ENCODE measurements around the gene GPR180. TPM values are rescaled to one million over a fixed set of nuclear protein-coding genes. Genes with fewer than 3 reads are reported as not detected.

Gene GPR180
- total RNA-seq, 1 donor from 2014 or later = 11.7 TPM

DNA sequence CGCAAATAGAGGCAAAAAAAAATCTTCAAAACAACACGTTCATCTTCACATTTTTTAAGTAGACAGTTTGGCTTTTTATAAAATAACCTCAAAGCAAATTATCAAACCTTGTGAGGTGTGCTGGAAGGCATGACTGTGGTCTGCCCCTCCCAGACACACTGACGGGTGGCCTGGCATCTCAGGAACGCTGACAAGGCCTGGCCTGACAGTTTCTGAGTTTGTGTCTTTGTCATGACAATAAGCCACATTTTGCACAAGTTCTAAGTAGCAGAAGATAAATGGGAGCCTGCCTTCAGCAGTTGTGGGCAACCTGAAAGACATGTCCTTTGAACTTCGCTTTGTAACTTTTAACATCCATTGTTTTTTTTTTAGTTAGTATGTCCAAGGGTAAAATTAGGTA lies 72.2 kb downstream of the GPR180 start:
- Mint-ChIP-seq H3K4me1 (ENCODE audit: low read depth) (no peaks in the 10 kb centered on the region), H3K36me3 (ENCODE audit: low read depth) (no peaks in the 10 kb centered on the region), H3K9me3 (ENCODE audit: low read depth) (no peaks in the 10 kb centered on the region), H3K4me3 (ENCODE audit: unreplicated experiment) (no peak overlapping the region), H3K27me3 (ENCODE audit: low read depth) (peaks cover 23% of the 10 kb centered on the region), H3K27ac (ENCODE audit: unreplicated experiment) (no peak overlapping the region)
- DNase-seq (ENCODE audit: low spot score) = no peak
- TF ChIP-seq, protein P1, sequence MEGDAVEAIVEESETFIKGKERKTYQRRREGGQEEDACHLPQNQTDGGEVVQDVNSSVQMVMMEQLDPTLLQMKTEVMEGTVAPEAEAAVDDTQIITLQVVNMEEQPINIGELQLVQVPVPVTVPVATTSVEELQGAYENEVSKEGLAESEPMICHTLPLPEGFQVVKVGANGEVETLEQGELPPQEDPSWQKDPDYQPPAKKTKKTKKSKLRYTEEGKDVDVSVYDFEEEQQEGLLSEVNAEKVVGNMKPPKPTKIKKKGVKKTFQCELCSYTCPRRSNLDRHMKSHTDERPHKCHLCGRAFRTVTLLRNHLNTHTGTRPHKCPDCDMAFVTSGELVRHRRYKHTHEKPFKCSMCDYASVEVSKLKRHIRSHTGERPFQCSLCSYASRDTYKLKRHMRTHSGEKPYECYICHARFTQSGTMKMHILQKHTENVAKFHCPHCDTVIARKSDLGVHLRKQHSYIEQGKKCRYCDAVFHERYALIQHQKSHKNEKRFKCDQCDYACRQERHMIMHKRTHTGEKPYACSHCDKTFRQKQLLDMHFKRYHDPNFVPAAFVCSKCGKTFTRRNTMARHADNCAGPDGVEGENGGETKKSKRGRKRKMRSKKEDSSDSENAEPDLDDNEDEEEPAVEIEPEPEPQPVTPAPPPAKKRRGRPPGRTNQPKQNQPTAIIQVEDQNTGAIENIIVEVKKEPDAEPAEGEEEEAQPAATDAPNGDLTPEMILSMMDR (IDR thresholded peaks at IDR 0.05) = no peak

DNA sequence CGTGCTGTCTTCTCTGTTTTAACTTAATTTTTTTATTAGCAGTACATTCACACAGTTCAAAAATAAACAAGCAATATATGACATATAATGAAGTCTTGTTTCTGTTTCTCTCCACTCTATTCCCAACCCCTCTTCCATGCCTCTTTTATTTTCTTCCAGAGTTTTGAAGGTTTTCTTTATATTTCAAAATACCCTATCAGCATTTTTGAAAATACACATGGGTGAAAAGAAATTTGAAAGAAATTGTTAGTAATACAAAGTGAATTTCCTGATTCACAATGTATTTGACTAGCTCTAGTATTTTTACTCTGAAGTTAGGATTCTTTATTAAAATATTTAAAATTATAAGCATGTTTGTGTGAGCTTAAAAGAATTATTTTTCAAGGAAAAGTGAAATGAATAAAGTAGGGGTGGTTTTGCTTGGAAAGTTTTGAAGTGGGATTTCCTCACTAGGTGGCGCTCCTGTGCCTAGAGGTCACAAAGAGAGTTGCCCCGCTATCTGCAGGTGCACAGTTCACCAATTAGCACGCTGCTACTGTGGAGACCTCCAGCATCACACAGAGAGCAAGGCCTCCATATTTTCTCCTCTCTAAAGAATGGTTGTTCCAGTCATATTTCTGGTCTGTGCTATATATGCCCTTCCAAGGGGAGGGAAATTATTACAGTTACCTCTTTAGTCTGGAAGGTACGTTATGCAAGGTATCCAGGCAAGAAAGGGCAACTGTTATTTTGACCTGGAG lies 73.1 kb downstream of the GPR180 start:
- H3K36me3 Mint-ChIP-seq (ENCODE audit: low read depth) = no peaks in the 10 kb centered on the region
- no peaks in the 10 kb centered on the region for H3K4me1 Mint-ChIP-seq (ENCODE audit: low read depth)
- no peaks in the 10 kb centered on the region for H3K9me3 Mint-ChIP-seq (ENCODE audit: low read depth)
- DNase-seq (ENCODE audit: low spot score) = no peak
- H3K4me3 Mint-ChIP-seq (ENCODE audit: unreplicated experiment) = no peak overlapping the region
- TF ChIP-seq, protein P1 (IDR thresholded peaks at IDR 0.05) = peak; percentile 88
- H3K27ac Mint-ChIP-seq (ENCODE audit: unreplicated experiment) = no peak overlapping the region
- peaks cover 28% of the 10 kb centered on the region for H3K27me3 Mint-ChIP-seq (ENCODE audit: low read depth)

DNA sequence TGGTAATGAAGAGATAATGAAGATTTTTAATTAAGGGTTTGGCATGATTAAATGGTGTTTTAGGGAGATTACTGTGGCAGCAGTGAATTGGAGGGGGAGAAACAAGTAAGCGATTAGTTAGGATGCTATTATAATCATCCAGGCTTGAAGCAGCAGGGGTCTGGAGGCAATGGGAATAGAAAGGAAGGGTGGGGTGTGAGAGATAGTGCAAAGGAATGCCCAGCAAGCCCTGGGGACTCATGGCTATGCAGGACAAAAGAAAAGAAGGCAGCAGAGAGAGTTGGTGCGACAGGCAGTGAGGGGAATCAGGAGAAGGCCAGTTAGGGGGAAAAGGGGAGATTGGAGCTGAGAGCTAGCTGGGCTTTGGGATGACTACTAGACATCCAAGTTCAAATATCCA lies 76.1 kb downstream of the GPR180 start:
- no peak overlapping the region for H3K27ac Mint-ChIP-seq (ENCODE audit: unreplicated experiment)
- H3K4me3 Mint-ChIP-seq (ENCODE audit: unreplicated experiment) = no peak overlapping the region
- TF ChIP-seq, protein P1 (IDR thresholded peaks at IDR 0.05) = no peak
- DNase-seq (ENCODE audit: low spot score) = no peak
- peaks cover 41% of the 10 kb centered on the region for H3K27me3 Mint-ChIP-seq (ENCODE audit: low read depth)
- H3K9me3 Mint-ChIP-seq (ENCODE audit: low read depth) = no peaks in the 10 kb centered on the region
- H3K36me3 Mint-ChIP-seq (ENCODE audit: low read depth) = no peaks in the 10 kb centered on the region
- H3K4me1 Mint-ChIP-seq (ENCODE audit: low read depth) = no peaks in the 10 kb centered on the region

DNA sequence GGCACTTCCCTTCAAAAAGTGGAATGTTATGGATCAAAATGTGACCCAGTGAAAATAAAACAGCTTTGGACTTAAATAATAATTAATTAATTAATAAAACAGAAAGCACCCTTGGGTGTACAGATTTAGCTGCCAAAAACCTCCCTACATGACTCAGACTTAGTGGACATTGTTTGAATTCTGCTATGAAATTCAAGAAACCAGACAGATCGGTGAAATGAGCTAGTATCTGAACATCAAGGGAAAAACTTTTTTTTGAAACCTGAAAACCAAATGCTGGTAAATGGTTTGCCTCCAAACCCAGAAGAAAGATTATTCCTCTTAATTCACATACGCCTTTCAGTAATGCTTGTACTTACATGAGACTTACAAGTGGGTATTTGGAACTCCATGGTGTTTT lies 77.2 kb downstream of the GPR180 start:
- TF ChIP-seq, protein P1 (IDR thresholded peaks at IDR 0.05) = no peak
- Mint-ChIP-seq H3K4me1 (ENCODE audit: low read depth) (no peaks in the 10 kb centered on the region), H3K4me3 (ENCODE audit: unreplicated experiment) (no peak overlapping the region), H3K27ac (ENCODE audit: unreplicated experiment) (no peak overlapping the region), H3K9me3 (ENCODE audit: low read depth) (no peaks in the 10 kb centered on the region), H3K27me3 (ENCODE audit: low read depth) (peaks cover 48% of the 10 kb centered on the region), H3K36me3 (ENCODE audit: low read depth) (no peaks in the 10 kb centered on the region)
- DNase-seq (ENCODE audit: low spot score) = no peak

DNA sequence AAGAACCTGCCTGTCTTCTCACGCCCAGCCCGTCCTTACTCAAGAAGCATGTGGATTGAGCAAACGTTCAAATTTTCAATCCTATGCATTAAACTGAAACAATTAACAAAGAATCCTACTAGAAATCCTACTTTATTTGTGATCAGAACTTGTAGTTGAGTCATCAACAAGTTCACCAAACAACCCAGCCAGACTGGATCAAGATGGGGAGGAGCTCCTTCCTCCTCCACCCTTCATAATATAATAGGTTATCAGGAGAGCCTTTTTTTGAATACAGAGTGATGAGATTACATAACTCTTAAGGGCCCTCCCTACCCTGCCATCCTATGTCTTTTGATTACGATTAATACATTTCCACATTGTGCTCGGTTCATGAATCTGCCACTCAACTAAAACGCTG lies 78.0 kb downstream of the GPR180 start:
- Mint-ChIP-seq H3K4me1 (ENCODE audit: low read depth) (no peaks in the 10 kb centered on the region), H3K27me3 (ENCODE audit: low read depth) (peaks cover 48% of the 10 kb centered on the region), H3K4me3 (ENCODE audit: unreplicated experiment) (no peak overlapping the region), H3K36me3 (ENCODE audit: low read depth) (no peaks in the 10 kb centered on the region), H3K27ac (ENCODE audit: unreplicated experiment) (no peak overlapping the region), H3K9me3 (ENCODE audit: low read depth) (no peaks in the 10 kb centered on the region)
- TF ChIP-seq, protein P1 (IDR thresholded peaks at IDR 0.05) = no peak
- no peak for DNase-seq (ENCODE audit: low spot score)

All from chondrocyte (in vitro differentiated cells).